MCF 10A (cell line): ENCODE measurements around the gene SHOC1. TPM values are rescaled to one million over a fixed set of nuclear protein-coding genes. Genes with fewer than 3 reads are reported as not detected.

Experiments
- BruUV-seq: library from RNA; stranded (reverse); fragments of 400-500 nt; replicated peaks from 2 replicates; lab custom pipeline; 2021; lab: Mats Ljungman, UMichigan
- CTCF ChIA-PET: fragments of 300-600 bp; sonication (Branson Sonifier 250); formaldehyde crosslinking; extraction: SDS; loops from one replicate; lab custom pipeline; 2021; ENCODE audit warnings: antibody characterized with exemption, inconsistent platforms; lab: Yijun Ruan, JAX
- POLR2A ChIA-PET: fragments of 300-600, 350-650 bp; sonication (Branson Sonifier 250); formaldehyde crosslinking; extraction: SDS; loops from one replicate; lab custom pipeline; 2020; ENCODE audit warnings: antibody characterized with exemption, inconsistent platforms; lab: Yijun Ruan, JAX
- DNase-seq: peaks from one replicate; pipeline ENCODE4 v3.0.0-alpha.2; 2018; ENCODE audit not compliant: unreplicated experiment
- H3K27ac Mint-ChIP-seq: one replicate; pipeline ENCODE4 v1.8.0; 2022; ENCODE audit warnings: mild to moderate bottlenecking, low read depth, mixed read lengths; ENCODE audit not compliant: unreplicated experiment
- H3K27me3 Mint-ChIP-seq: one replicate; pipeline ENCODE4 v1.8.0; 2022; ENCODE audit warnings: mixed read lengths; ENCODE audit not compliant: insufficient read depth, unreplicated experiment
- H3K36me3 Mint-ChIP-seq: one replicate; pipeline ENCODE4 v1.8.0; 2022; ENCODE audit warnings: mild to moderate bottlenecking, moderate library complexity, mixed read lengths; ENCODE audit not compliant: insufficient read depth, unreplicated experiment
- H3K4me1 Mint-ChIP-seq: one replicate; pipeline ENCODE4 v1.8.0; 2022; ENCODE audit warnings: mixed read lengths; ENCODE audit not compliant: insufficient read depth, unreplicated experiment
- H3K4me3 Mint-ChIP-seq: one replicate; pipeline ENCODE4 v1.8.0; 2022; ENCODE audit warnings: mild to moderate bottlenecking, moderate library complexity, mixed read lengths; ENCODE audit not compliant: unreplicated experiment
- H3K9me3 Mint-ChIP-seq: one replicate; pipeline ENCODE4 v1.8.0; 2022; ENCODE audit warnings: mixed read lengths; ENCODE audit not compliant: unreplicated experiment
- intact Hi-C: fragments of 100-400 bp; cut with micrococcal nuclease; formaldehyde crosslinking; loops from 2 replicates; pipeline ENCODE4 v1.14.1; 2022
- total RNA-seq: library from RNA; stranded (reverse); gene quantifications from 2 replicates; pipeline ENCODE4 v1.2.3, GENCODE V29; 2022
- TF ChIP-seq, protein P1 (sequence below): fragments of 200-600 bp; IDR thresholded peaks from one replicate; pipeline ENCODE4 v1.8.0; 2022; ENCODE audit warnings: antibody characterized with exemption, mild to moderate bottlenecking; ENCODE audit not compliant: unreplicated experiment

The SHOC1 gene
- total RNA-seq, 1 experiment from 2014 or later, result 0.09 TPM

DNA sequence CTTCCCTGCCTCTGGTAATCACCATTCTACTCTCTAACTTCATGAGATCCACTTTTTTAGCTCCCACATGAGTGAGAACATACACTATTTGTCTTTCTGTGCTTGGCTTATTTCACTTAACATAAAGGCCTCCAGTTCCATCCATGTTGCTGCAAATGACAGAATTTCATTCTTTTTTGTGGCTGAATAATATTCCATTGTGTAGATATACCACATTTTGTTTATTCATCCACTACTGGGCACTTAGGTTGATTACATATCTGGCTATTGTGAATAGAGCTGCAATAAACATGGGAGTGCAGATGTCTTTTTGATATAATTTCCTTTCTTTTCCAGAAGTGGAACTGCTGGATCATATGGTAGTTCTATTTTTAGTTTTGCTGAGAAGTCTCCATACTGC lies 28.7 kb downstream of the SHOC1 start:
- Mint-ChIP-seq H3K9me3 (no peaks in the 10 kb centered on the region), H3K4me3 (no peak overlapping the region), H3K27ac (no peak overlapping the region), H3K36me3 (peaks cover 4% of the 10 kb centered on the region), H3K4me1 (no peaks in the 10 kb centered on the region), H3K27me3 (no peaks in the 10 kb centered on the region)
- intact Hi-C loops, result loop anchor here (10.0 kb wide), 1 partner anchor 599 kb away; no protein-coding TSS in a partner anchor
- POLR2A ChIA-PET, result interaction anchor here (0.7 to 2.1 kb wide), 3 partner anchors 22 to 177 kb away, joined by 3 to 8 read pairs (median 5); partner anchors contain the start of gene UGCG
- TF ChIP-seq, protein P1, sequence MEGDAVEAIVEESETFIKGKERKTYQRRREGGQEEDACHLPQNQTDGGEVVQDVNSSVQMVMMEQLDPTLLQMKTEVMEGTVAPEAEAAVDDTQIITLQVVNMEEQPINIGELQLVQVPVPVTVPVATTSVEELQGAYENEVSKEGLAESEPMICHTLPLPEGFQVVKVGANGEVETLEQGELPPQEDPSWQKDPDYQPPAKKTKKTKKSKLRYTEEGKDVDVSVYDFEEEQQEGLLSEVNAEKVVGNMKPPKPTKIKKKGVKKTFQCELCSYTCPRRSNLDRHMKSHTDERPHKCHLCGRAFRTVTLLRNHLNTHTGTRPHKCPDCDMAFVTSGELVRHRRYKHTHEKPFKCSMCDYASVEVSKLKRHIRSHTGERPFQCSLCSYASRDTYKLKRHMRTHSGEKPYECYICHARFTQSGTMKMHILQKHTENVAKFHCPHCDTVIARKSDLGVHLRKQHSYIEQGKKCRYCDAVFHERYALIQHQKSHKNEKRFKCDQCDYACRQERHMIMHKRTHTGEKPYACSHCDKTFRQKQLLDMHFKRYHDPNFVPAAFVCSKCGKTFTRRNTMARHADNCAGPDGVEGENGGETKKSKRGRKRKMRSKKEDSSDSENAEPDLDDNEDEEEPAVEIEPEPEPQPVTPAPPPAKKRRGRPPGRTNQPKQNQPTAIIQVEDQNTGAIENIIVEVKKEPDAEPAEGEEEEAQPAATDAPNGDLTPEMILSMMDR, result no peak
- BruUV-seq, result no TSS peak
- DNase-seq, result no peak
- CTCF ChIA-PET, result interaction anchor here (0.7 to 4.4 kb wide), 5 partner anchors 19 to 309 kb away, joined by 3 to 30 read pairs (median 4); no protein-coding TSS in a partner anchor

DNA sequence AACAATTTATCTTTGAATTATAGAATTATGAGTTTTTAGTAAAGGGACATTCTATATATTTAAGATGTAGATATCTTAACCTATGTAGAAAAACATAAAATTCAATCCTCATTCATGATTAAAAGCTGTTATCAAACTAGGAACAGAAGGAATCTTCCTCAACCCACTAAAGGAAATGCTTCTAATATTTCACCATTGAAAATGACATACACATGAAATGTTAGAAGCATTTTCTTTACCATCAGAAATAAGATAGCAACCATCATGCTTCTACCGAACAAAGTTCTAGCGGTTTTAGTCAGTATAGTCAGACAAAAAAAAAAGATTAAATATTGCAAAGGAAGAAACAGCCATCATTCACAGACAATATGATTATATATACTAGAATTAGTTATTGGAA lies 32.2 kb downstream of the SHOC1 start:
- ChIA-PET POLR2A (interaction anchor here (1.2 to 5.8 kb wide), 2 partner anchors 134 to 322 kb away, joined by 5 to 32 read pairs; partner anchors contain the start of gene UGCG), CTCF (interaction anchor here (0.7 to 8.4 kb wide), 2 partner anchors 167 to 310 kb away, joined by 5 to 177 read pairs; no protein-coding TSS in a partner anchor)
- H3K36me3 Mint-ChIP-seq, result peaks cover 4% of the 10 kb centered on the region
- no peak for DNase-seq
- H3K4me3 Mint-ChIP-seq, result no peak overlapping the region
- TF ChIP-seq, protein P1, result no peak
- no peaks in the 10 kb centered on the region for H3K27me3 Mint-ChIP-seq
- H3K9me3 Mint-ChIP-seq, result no peaks in the 10 kb centered on the region
- no peak overlapping the region for H3K27ac Mint-ChIP-seq
- intact Hi-C loops, result loop anchor here (10.0 kb wide), 1 partner anchor 602 kb away; no protein-coding TSS in a partner anchor
- no TSS peak for BruUV-seq
- peaks cover 8% of the 10 kb centered on the region for H3K4me1 Mint-ChIP-seq

DNA sequence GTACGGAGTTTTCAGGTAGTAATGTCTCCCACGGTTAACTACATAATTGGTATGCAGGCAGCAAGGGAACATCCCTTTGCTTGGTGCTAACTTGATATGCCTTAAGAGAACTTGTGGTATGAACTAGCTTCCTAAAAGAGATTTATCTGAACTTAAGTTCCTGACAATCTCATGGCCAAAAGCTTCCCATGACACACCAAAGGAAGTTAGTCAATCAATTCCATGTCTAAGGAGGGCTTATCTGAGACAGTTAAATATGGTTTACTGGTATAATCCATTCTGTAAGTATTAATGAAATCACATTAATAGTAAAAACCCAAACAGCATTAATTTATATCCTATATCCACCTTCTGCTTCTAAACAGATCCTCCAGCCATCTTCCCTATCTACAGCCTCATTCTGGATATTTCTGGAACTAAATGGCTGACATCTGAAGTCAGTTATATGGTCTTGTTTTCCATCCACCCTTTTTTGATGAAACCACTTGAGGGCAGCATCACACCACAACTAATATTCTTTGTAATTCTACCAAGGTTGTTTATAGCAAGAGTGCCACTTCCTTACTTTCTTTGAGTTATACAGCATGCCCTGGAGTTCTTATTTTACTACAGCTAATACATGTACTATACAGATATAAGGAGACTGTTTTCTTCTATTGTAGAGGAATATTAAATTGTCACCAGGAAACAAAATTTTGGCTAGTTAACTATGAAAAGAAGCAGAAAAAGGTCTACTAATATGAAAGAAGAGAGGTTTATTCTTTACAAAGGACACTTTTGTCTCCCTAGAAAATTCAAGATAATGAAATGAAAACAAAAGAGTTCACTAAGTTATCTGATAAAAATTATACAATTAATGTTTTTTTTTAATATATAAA lies 34.7 kb downstream of the SHOC1 start:
- Mint-ChIP-seq H3K36me3 (peaks cover 4% of the 10 kb centered on the region), H3K4me3 (no peak overlapping the region), H3K4me1 (peaks cover 8% of the 10 kb centered on the region), H3K9me3 (no peaks in the 10 kb centered on the region), H3K27me3 (no peaks in the 10 kb centered on the region), H3K27ac (peak overlapping the region; percentile 87)
- intact Hi-C loops, result loop anchor here (1.0 to 10.0 kb wide), 4 partner anchors 136 to 605 kb away; partner anchors contain the start of gene UGCG
- TF ChIP-seq, protein P1, result peak; percentile 68
- ChIA-PET CTCF (interaction anchor here (0.6 to 8.4 kb wide), 33 partner anchors 9 to 1653 kb away, joined by 3 to 177 read pairs (median 4); partner anchors contain the start of gene UGCG), POLR2A (interaction anchor here (0.6 to 5.8 kb wide), 13 partner anchors 13 to 600 kb away, joined by 3 to 32 read pairs (median 5); partner anchors contain the start of gene UGCG)
- no TSS peak for BruUV-seq
- peak; percentile 85 for DNase-seq

DNA sequence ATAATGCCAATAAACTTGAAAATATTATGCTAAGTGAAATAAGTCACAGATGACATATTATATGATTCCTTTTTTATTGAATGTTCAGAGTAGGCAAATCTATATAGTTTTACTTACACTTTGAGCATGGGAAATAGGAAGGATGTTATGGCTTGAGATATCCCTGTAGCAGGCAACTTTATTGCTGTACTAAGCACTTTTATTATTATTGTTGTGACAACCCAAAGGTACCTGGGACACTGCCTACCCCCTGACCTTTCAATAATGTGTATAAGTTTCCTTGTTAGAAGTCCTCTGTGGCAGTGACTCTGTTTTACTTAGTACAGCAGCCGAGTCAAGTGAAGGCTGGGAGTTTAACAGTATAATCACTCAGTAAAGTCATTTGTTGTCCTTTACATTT lies 39.9 kb downstream of the SHOC1 start:
- peaks cover under 1% of the 10 kb centered on the region for H3K4me1 Mint-ChIP-seq
- TF ChIP-seq, protein P1, result no peak
- no peaks in the 10 kb centered on the region for H3K27me3 Mint-ChIP-seq
- H3K36me3 Mint-ChIP-seq, result peaks cover 12% of the 10 kb centered on the region
- no peak overlapping the region for H3K4me3 Mint-ChIP-seq
- peaks cover 30% of the 10 kb centered on the region for H3K9me3 Mint-ChIP-seq
- ChIA-PET POLR2A (interaction anchor here (1.2 kb wide), 1 partner anchor 11 kb away, joined by 3 read pairs; no protein-coding TSS in a partner anchor), CTCF (interaction anchor here (0.6 to 0.9 kb wide), 2 partner anchors 187 to 321 kb away, joined by 3 read pairs; no protein-coding TSS in a partner anchor)
- no peak overlapping the region for H3K27ac Mint-ChIP-seq
- intact Hi-C loops, result no loop called here
- BruUV-seq, result no TSS peak
- DNase-seq, result no peak
